Measurements from ENCODE around the gene CYCS.

- TF ChIP-seq CTCF (IDR thresholded peaks at IDR 0.05) (no peak), POLR2A (IDR thresholded peaks at IDR 0.05; ENCODE audit: low read length) (no peak), GATA3 (IDR thresholded peaks at IDR 0.05; ENCODE audit: borderline replicate concordance) (no peak), EP300 (IDR thresholded peaks at IDR 0.05) (no peak), ATOH8 (CRISPR knock-in tag; IDR thresholded peaks at IDR 0.05; ENCODE audit: low read depth) (no peak)
Observed at GRCh38 chr7:25083201-25083600, 41.9 kb downstream of the CYCS start.

All from A549 (cell line).